Stimulated activated CD4-positive, alpha-beta T cell treated with anti-CD3 and anti-CD28 coated beads, Interleukin-12 subunit alpha, Interleukin-12 subunit beta, amount 100 ng/mL, for 24 hours (primary cell): ENCODE measurements around the gene SERINC2.
"Not testable (repeated sequence)": the region's sequence is repeated elsewhere in the genome, so short reads cannot be mapped to it uniquely, and the experiment has no call there.

Experiments used
- DNase-seq, 2 experiments: peaks; one replicate each; pipeline ENCODE4 v3.0.0-alpha.2; 2020; ENCODE audit warnings: low read depth in 2 of 2

Gene SERINC2

DNA sequence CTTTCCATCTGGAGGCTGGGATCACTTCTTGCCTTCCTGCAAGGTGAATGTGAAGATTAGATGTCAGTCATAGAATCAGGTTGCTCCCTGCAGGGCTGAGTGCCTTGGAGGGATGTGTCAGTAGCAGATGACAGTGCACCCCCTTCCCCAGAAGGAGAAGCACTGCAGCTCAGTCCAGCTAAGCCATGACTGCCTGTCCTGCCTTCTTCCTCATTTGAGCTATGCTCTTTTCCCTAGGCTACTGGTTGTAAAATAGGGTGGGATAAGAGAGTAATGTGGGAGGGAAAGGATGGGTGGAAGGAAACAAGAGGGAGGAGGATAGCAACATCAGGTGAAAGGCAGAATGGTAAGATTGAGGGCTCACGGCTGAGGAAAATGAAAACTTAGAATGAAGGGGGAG is 29.0 kb upstream of the SERINC2 start:
- no peak for DNase-seq

GRCh38 chr1:31386576-31387243 is 26.3 kb upstream of the SERINC2 start:
- not testable (repeated sequence) for DNase-seq

GRCh38 chr1:31387612-31388011 is 25.4 kb upstream of the SERINC2 start:
- no peak for DNase-seq

- DNase-seq, result no peak
These were observed 23.4 kb upstream of the SERINC2 start for GRCh38 chr1:31389616-31390015.

- no peak for DNase-seq
These were observed 22.9 kb upstream of the SERINC2 start for GRCh38 chr1:31390071-31390470.

DNA sequence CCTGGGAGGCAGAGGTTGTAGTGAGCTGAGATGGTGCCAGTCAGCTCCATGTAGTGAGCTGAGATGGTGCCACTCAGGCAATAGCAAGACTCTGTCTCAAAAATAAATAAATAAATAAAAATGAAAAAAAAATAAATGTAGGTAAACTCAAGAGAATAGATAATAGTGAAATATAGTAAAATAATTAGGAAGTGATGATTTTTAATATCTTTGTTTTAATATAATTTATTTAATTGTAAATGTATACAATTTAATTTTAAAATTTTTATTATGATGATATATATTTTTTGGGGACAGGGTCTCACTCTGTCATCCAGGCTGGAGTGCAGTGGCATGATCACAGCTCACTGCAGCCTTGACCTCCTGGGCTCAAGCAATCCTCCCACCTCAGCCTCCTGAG is 19.6 kb upstream of the SERINC2 start:
- no peak for DNase-seq

DNA sequence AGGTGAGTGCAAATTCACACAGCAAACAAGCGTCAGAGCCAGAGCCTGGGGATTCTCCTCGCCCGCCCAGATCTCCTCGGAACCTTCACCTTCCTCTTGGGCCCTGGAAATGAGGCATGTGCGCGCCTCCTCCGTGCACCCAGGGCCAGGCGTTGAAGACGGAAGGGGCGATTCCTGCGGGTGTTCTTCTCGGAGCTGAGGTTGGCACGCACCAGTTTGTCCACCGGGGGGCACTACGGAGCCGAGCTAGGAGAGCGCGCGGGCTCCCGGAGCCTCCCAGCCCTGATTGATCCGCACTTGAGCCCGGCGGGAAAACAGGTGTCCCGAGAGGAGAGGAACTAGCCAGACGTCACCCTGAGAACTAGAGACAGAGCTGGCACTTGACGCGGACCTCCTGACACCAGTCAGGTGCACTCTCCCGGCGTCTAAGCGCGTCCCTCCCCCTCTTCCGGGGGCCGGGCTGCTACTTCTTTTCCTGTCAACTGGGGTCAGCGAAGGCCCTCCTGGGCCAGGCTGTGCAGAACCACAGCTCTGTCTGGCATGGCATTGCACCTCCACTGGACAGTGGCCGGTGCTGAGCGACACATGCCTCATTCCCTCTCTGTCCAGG is 18.3 kb upstream of the SERINC2 start:
- peak; percentile 65 to 83 for DNase-seq

DNA sequence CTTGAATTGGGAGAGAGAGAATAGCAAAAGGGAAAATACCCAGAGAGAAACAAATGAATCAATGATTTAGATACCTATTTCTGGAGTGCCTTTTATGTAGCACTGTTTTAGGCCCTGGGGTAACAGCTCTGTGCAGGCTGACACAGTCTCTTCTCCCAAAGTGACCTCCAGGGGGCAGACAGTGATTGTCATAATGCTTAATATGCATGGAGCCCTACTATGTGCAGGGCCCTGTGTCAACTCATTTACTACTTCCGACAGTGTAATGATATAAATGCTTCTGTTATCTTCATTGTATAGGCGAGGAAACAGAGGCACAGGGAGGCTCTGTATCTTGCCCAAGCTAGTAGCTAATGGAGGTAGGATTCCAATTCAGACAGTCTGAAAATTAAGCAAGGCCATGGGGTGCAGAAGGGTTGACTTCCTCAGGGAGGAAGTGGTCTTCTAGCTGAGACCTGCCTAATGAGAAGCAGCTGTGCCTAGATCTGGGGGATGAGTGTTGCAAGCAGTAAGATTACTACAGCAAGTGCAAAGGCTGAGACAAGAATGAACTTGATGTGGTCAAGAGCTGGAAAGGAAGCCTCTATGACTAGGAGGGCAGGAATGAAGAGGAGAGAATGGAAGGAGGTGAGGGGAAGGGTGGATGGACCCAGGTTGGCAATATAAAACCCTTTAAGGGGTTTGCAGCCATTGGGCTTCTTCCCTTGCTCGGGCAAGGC is 16.2 kb upstream of the SERINC2 start:
- no peak for DNase-seq

DNA sequence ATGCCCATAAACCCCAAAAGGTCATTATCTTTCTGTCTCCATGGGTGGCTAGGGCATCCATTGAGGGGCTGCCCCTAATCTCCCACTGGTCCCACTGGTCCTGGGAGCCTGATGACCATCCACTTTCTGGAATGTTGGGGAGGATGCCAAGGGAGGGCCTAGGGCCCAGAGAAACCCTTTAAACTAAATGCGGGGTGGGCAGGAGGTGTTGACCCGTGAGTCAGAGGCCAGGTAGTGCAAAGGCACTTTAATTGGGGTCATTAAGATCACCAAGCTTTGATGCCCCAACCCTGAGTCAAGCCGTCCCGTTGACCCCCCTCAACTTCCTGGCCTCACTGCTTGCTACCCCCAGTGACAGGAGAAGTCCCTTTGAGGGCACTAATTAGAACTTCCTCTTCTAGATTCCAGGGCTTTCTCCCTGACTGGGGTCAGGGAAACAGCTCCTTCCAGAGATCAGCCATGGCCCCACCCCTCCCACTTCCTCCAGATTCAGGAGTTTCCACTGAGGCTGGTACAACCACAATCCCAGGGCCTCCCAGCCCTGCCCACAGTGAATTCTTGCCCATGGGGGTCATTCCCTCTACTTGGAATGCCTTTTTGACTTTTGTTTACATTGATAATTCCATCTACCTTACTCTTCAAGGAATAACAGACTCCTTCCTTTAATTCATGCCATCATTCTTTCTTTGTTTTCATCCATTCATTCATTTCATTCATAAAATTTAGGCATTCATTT is 15.5 kb upstream of the SERINC2 start:
- no peak for DNase-seq

GRCh38 chr1:31398246-31398645 is 14.8 kb upstream of the SERINC2 start:
- DNase-seq, result no peak

GRCh38 chr1:31399976-31400375 is 13.0 kb upstream of the SERINC2 start:
- DNase-seq, result no peak

DNA sequence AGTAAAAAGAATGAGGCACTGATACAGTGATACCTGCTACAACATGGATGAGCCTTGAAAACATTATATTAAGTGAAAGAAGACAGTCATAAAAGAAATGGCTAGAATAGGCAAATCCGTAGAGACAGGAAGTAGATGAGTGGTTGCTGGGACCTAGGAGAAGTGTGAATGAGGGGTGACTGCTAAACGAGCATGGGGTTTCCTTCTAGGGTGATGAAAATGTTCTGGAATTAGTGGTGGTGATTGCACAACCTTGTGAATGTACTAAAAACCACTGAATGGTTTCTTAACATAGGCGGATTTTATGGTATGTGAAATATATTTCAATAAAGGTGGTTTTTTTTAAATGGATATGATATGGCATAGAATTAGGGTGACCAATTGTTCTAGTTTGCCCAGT is 12.6 kb upstream of the SERINC2 start:
- no peak for DNase-seq

DNA sequence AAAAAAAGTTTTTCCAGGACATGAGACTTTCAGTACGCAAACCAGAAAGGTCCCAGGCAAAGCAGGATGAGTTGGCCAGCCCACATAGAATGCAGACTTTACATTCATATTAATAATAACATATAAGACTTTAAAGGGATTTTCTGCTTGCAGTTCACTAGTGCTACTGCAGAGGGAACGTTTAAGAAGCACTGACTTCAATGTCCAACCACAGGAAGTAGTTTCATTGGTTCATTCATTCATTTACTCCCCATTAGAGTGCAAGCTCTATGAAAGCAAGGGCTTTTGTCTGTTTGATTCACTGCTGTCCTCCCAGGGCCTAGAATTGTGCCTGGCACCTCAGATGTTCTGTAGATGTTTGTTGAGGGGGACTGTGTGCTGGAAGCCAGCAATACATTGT is 11.8 kb upstream of the SERINC2 start:
- DNase-seq, result no peak

DNA sequence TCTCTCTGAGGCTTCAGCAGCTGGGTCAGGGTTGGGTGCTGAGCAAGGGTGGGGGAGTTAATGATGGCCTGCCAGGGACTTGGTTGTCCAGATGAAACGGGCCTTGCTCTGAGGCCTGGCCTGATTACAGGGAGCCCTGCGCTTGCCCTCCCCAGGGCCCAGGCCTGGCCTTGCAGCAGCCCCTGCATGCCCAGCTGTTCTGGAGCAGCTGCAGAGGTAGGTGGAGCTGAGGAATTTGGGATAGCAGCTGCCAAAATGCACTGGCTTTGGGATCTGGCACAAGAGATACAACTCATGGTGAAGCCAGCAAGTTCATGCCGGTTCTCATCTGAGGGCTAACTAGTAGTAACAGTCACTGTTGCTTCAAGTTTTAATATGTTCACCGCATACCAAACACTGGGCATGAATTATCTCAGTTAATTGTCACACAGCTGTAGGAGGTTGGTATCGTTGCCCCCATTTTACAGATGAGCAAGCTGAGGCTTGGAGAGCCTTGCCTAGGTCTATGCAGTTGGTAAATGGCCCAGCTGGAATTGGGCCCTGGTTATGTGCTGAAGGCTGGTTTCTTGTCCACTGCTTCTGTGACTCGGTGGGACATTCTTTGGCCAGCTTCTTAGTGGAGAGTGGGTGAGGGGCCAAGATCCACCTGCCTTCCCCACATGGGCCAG is 7.3 kb upstream of the SERINC2 start:
- DNase-seq, result no peak

- DNase-seq, result no peak
These were observed 5.9 kb upstream of the SERINC2 start for GRCh38 chr1:31407029-31407626.

GRCh38 chr1:31408788-31409318 is 4.2 kb upstream of the SERINC2 start:
- DNase-seq, result no peak

DNA sequence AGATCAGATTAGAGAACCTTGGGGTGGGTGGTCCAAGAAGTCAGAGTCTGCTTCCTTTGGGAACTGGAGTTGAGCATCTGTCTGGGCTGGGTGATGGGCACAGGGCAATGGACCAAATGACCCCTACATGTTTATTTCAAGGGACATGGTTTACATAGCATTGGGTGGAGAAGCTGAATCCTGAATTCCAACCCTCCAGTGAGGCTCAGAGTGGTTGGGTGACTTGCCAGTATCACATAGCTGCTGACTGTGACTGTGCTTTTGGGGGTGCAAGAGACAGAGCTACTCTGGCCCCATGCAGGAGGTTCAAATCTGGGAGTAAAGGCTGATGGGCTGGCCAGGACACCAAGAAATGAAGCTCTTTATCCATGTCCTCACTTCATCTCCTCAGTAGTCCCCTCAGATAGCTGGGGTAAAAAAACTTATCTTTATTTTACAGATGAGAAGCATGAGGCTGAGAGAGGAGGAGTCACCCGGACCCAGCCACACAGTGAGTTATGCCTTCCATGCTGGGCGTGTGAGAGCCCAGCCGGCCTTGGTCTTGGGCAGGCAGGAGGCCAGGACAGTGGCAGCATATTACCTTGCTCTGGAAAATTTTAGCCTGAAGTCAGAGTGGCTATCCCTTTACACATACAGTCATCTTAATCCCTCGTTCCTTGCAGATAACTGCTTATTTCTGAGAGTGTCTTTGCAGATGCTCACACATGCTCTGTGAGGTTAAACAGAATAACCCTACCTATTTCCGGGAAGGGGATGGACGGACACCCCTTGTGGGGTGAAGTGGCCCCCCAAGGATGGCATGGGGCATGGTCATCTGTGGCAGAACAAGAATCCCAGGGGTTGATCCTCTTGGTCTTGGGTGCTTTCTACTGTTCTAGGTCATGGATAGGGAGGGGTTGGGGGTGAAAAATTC is 2.8 kb upstream of the SERINC2 start:
- no peak for DNase-seq

GRCh38 chr1:31410871-31411270 is 2.1 kb upstream of the SERINC2 start:
- no peak for DNase-seq

DNA sequence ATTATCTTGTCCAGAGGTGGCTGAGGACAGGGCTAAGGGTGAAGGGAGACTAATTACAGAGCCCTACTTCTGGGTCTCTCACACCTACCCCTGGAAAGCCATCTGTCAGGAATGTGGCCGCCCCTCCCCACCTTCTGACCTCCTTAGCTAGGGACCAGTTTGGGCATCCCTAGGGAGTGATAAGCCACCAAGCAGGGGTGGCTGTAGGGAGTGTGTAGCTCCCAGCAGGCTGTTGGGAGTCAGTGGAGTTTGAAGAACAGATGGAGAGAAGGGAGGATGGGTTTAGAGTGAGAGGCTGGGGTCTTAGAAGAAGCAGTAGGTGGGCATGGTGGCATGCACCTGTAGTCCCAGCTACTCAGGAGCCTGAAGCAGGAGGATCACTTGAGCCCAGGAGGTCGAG is 808 bp upstream of the SERINC2 start:
- no peak for DNase-seq

GRCh38 chr1:31413405-31414001 is 490 bp downstream of the SERINC2 start:
- no peak for DNase-seq
